ENCODE data around the gene DNAH2.
"Not testable (repeated sequence)": the region's sequence is repeated elsewhere in the genome, so short reads cannot be mapped to it uniquely, and the experiment has no call there.

Gene DNAH2

DNA sequence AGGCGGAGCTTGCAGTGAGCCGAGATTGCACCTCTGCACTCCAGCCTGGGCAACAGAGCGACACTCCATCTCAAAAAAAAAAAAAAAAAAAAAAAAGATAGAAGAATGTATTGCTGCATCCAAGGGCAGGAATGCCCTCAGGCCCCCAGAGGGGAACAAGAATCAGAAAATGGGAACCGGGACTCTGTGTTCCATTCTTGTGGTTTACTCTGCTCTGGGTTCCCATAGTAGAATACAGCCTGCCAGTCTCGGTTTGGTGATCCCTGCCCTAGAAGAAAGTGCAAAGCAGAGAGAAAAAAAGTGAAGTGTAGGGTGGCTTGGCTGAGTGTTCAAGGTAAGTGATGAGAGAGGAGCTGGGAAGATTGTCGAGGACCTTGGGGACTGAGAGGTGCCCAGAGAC is 89.0 kb downstream of the DNAH2 start:
- H3K9ac ChIP-seq (ENCODE audit: low read length), result no peak overlapping the region
- H3K27ac ChIP-seq (ENCODE audit: low read depth, low read length, poor library complexity, severe bottlenecking), result no peak overlapping the region
- no peak overlapping the region for H3K4me3 ChIP-seq (ENCODE audit: low read depth, low read length, poor library complexity, severe bottlenecking)
- H4K20me1 ChIP-seq (ENCODE audit: insufficient read depth, low read length), result no peaks in the 10 kb centered on the region
- H3K4me1 ChIP-seq (ENCODE audit: insufficient read depth, low read length, severe bottlenecking), result no peaks in the 10 kb centered on the region
- no peaks in the 10 kb centered on the region for H3F3A ChIP-seq (ENCODE audit: insufficient read depth, low read length)
- no peak overlapping the region for H2AFZ ChIP-seq (ENCODE audit: low read length)
- H3K36me3 ChIP-seq (ENCODE audit: insufficient read depth, low read length), result no peaks in the 10 kb centered on the region
- H3K4me2 ChIP-seq (ENCODE audit: low read length), result no peak overlapping the region
- no peaks in the 10 kb centered on the region for H3K9me3 ChIP-seq (ENCODE audit: low read length)
- no peaks in the 10 kb centered on the region for H3K9me2 ChIP-seq (ENCODE audit: low read depth, low read length)
- TF ChIP-seq, protein P1, sequence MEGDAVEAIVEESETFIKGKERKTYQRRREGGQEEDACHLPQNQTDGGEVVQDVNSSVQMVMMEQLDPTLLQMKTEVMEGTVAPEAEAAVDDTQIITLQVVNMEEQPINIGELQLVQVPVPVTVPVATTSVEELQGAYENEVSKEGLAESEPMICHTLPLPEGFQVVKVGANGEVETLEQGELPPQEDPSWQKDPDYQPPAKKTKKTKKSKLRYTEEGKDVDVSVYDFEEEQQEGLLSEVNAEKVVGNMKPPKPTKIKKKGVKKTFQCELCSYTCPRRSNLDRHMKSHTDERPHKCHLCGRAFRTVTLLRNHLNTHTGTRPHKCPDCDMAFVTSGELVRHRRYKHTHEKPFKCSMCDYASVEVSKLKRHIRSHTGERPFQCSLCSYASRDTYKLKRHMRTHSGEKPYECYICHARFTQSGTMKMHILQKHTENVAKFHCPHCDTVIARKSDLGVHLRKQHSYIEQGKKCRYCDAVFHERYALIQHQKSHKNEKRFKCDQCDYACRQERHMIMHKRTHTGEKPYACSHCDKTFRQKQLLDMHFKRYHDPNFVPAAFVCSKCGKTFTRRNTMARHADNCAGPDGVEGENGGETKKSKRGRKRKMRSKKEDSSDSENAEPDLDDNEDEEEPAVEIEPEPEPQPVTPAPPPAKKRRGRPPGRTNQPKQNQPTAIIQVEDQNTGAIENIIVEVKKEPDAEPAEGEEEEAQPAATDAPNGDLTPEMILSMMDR (IDR thresholded peaks at IDR 0.05; ENCODE audit: low read length), result no peak
- no peak for TF ChIP-seq EZH2 (IDR thresholded peaks at IDR 0.05; ENCODE audit: borderline replicate concordance, low read length)
- no peaks in the 10 kb centered on the region for H3K79me2 ChIP-seq (ENCODE audit: insufficient read depth, low read length)
- no peaks in the 10 kb centered on the region; the same call in 1 of the 2 replicates for H3K27me3 ChIP-seq (ENCODE audit: insufficient read depth, low read length)

DNA sequence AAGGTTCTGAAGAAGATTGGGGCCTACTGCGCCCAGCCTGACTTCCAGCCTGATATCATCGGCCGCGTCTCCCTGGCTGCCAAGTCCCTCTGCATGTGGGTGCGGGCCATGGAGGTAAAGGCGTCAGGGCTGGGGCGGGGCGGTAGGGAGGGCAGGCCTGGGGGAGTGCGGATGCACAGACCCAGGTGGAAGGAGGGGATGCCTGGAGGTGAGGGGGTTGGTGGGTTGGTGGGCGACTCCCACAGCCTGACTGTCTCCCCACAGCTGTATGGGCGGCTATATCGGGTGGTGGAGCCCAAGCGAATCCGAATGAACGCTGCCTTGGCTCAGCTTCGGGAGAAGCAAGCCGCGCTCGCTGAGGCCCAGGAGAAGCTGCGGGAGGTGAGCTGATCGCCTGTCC is 89.7 kb downstream of the DNAH2 start:
- no peak overlapping the region for H3K27ac ChIP-seq (ENCODE audit: low read depth, low read length, poor library complexity, severe bottlenecking)
- H3K9me3 ChIP-seq (ENCODE audit: low read length), result no peaks in the 10 kb centered on the region
- H3K4me3 ChIP-seq (ENCODE audit: low read depth, low read length, poor library complexity, severe bottlenecking), result no peak overlapping the region
- TF ChIP-seq, protein P1 (IDR thresholded peaks at IDR 0.05; ENCODE audit: low read length), result no peak
- no peak for TF ChIP-seq EZH2 (IDR thresholded peaks at IDR 0.05; ENCODE audit: borderline replicate concordance, low read length)
- H3F3A ChIP-seq (ENCODE audit: insufficient read depth, low read length), result no peaks in the 10 kb centered on the region
- no peak overlapping the region for H3K9ac ChIP-seq (ENCODE audit: low read length)
- H3K79me2 ChIP-seq (ENCODE audit: insufficient read depth, low read length), result no peaks in the 10 kb centered on the region
- no peak overlapping the region for H3K4me2 ChIP-seq (ENCODE audit: low read length)
- H3K9me2 ChIP-seq (ENCODE audit: low read depth, low read length), result no peaks in the 10 kb centered on the region
- no peaks in the 10 kb centered on the region for H3K4me1 ChIP-seq (ENCODE audit: insufficient read depth, low read length, severe bottlenecking)
- H2AFZ ChIP-seq (ENCODE audit: low read length), result no peak overlapping the region
- H3K27me3 ChIP-seq (ENCODE audit: insufficient read depth, low read length), result no peaks in the 10 kb centered on the region; the same call in 1 of the 2 replicates
- no peaks in the 10 kb centered on the region for H3K36me3 ChIP-seq (ENCODE audit: insufficient read depth, low read length)
- H4K20me1 ChIP-seq (ENCODE audit: insufficient read depth, low read length), result no peaks in the 10 kb centered on the region

DNA sequence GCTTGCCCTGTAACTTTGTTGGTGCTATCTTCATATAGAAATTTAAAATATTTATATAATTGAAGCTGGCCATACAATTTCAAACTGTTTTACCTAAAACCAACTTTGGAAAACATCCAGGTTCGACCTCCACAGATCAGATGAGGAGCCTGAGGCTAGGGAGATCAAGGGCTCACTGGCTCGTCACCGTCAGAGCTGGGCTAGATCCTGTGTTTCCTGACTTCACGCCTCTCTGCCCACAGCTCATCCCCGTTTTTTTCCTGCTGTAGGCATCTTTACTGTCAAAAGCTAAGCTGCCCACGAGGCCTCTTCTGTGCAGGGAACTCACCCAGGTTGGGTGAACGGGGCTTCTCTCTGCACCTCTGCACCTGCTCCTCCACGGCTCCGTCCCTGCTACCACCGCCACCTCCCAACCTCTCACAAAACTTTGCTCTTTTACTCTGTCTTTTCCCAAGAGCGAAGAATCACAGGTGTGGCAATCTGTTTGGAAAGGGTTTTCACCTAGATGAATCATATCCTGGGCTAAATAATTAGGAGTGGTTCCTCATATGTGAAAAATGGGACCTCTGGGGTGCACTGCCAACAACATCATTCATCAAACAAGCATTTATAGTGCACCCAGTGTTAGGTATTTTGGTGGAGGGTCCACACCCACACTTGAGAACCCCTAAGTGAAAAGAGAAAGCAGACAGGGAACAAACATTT is 91.7 kb downstream of the DNAH2 start:
- H3K9me3 ChIP-seq (ENCODE audit: low read length), result no peaks in the 10 kb centered on the region
- no peak overlapping the region for H3K4me3 ChIP-seq (ENCODE audit: low read depth, low read length, poor library complexity, severe bottlenecking)
- no peaks in the 10 kb centered on the region for H3K36me3 ChIP-seq (ENCODE audit: insufficient read depth, low read length)
- H3K9ac ChIP-seq (ENCODE audit: low read length), result no peak overlapping the region
- H3K9me2 ChIP-seq (ENCODE audit: low read depth, low read length), result no peaks in the 10 kb centered on the region
- H3K27me3 ChIP-seq (ENCODE audit: insufficient read depth, low read length), result no peaks in the 10 kb centered on the region
- H3K79me2 ChIP-seq (ENCODE audit: insufficient read depth, low read length), result no peaks in the 10 kb centered on the region
- no peaks in the 10 kb centered on the region for H3K4me1 ChIP-seq (ENCODE audit: insufficient read depth, low read length, severe bottlenecking)
- H3K27ac ChIP-seq (ENCODE audit: low read depth, low read length, poor library complexity, severe bottlenecking), result no peak overlapping the region
- H2AFZ ChIP-seq (ENCODE audit: low read length), result no peak overlapping the region
- no peak overlapping the region for H3K4me2 ChIP-seq (ENCODE audit: low read length)
- no peak for TF ChIP-seq EZH2 (IDR thresholded peaks at IDR 0.05; ENCODE audit: borderline replicate concordance, low read length)
- TF ChIP-seq, protein P1 (IDR thresholded peaks at IDR 0.05; ENCODE audit: low read length), result no peak
- H4K20me1 ChIP-seq (ENCODE audit: insufficient read depth, low read length), result no peaks in the 10 kb centered on the region
- no peaks in the 10 kb centered on the region for H3F3A ChIP-seq (ENCODE audit: insufficient read depth, low read length)

DNA sequence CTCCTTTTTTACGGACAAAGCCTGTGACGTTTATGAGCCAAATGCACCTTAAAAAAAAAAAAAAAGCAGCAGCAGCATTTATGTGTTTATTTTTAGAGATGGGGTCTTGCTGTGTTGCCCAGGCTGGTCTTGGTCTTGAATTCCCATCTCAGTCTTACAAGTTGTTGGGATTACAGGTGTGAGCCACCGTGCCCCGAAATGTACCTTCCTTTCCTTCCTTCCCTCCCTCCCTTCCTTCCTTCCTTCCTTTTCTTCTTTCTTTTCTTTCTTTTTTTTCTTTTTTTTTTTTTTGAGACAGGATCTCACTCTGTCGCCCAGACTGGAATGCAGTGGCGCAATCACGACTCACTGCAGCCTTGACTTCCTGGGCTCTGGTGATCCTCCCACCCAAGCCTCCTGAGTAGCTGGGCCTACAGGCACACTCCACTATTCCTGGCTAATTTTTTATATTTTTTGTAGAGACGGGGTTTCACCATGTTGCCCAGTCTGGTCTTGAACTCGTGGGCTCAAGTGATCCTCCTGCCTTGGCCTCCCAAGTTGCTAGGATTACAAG is 92.3 kb downstream of the DNAH2 start:
- H3K9me2 ChIP-seq (ENCODE audit: low read depth, low read length); H3K9ac ChIP-seq (ENCODE audit: low read length); H3K27me3 ChIP-seq (ENCODE audit: insufficient read depth, low read length); H2AFZ ChIP-seq (ENCODE audit: low read length); H3F3A ChIP-seq (ENCODE audit: insufficient read depth, low read length); H3K36me3 ChIP-seq (ENCODE audit: insufficient read depth, low read length); H3K79me2 ChIP-seq (ENCODE audit: insufficient read depth, low read length); H4K20me1 ChIP-seq (ENCODE audit: insufficient read depth, low read length); H3K4me3 ChIP-seq (ENCODE audit: low read depth, low read length, poor library complexity, severe bottlenecking); H3K9me3 ChIP-seq (ENCODE audit: low read length); H3K4me2 ChIP-seq (ENCODE audit: low read length); H3K4me1 ChIP-seq (ENCODE audit: insufficient read depth, low read length, severe bottlenecking); H3K27ac ChIP-seq (ENCODE audit: low read depth, low read length, poor library complexity, severe bottlenecking): not testable (repeated sequence)
